Epithelial cell of esophagus (primary cell): Measurements from ENCODE around the gene PAX5.

Experiments used
- DNase-seq: peaks from one replicate; pipeline ENCODE4 v3.0.0; 2010; ENCODE audit warnings: low read depth
- H3K4me3 ChIP-seq: 2 replicates; pipeline ENCODE4 v1.5.1; 2011; ENCODE audit warnings: mild to moderate bottlenecking, low read length, control low read depth
- CTCF ChIP-seq: IDR thresholded peaks from 2 replicates; pipeline ENCODE4 v1.5.1; 2011; ENCODE audit warnings: low read depth, mild to moderate bottlenecking, low read length, control low read depth, inconsistent platforms; ENCODE audit not compliant: insufficient read depth; ENCODE audit errors: missing control alignments

The PAX5 gene

DNA sequence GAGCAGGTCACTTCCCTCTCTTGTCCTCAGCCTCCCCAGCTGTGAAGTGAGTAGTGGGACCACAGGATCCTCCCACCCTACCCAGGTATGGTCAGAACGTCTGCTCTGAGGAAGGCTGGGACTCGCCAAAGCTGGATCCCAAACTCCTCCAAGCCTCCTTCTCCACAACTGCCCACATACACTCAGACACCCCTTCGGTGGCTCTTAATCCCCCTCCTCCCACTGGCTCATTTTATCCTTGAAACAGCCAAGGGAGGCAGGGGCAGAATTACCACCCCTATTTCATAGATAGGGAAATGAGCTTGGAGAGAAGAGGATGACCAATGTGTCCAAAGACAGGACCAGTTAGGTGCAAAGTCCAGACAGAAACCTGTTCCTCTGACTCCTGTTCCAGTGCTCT, 121.4 kb downstream of the PAX5 start:
- TF ChIP-seq CTCF = no peak
- H3K4me3 ChIP-seq = no peak overlapping the region
- no peak for DNase-seq

DNA sequence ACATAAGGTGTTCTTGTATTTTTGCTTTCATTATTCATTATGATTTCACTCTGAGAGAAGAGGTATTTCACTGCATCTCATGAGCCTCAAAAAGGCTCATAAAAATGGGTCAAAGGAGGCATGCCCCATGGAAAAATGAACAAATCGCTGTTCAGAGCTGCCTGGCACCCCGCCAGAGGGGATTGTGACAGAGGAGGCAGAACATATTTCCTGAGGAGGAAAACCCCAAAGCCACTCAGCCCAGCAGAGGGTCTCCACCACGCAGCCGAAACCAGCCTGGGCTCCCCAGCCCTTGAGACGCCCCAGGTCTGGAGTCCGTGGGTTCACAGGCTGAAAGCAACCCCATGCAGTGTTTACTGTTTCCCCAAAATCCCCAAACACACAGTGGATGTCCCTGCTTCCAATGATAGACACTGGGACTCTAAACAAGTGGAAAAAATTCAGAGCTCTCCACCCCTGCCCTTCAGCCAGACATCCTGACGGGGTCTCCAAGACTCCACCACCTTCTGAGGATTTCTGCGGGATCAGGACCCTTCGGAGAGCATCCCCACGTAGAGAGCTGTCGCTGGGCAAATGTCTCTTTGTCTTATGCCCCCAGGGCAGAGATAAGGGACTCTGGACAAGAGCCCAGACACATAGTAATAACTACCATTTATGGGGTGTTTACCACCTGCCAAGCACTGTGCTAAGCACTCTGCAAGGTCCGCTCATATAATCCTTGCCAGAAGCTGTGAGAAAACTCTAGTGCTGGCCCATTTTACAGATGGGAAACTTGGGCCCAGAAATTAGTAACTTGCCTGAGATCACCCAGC, 122.3 kb downstream of the PAX5 start:
- DNase-seq = no peak
- no peak overlapping the region for H3K4me3 ChIP-seq
- TF ChIP-seq CTCF = no peak

DNA sequence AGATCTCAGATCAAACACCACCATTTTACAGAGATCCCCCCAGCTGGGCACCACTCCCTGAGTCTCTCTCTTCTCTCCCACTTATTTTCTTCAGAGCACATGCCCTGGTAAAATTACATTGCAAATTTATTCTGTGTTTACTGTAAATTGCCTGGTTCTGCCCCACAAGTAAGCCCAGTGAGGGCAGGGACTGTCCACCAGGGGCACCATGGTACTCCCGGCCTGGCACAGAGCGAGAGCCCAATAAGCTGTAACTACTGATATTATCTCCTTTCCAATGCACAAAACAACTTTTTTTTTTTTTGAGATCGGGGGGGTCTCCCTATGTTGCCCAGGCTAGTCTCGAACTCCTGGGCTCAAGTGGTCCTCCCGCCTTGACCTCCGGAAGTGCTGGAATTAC, 123.0 kb downstream of the PAX5 start:
- H3K4me3 ChIP-seq = no peak overlapping the region
- TF ChIP-seq CTCF = no peak
- DNase-seq = no peak

- H3K4me3 ChIP-seq = no peak overlapping the region
- DNase-seq = no peak
- TF ChIP-seq CTCF = no peak
These were observed 127.6 kb downstream of the PAX5 start for GRCh38 chr9:36906492-36906891.

DNA sequence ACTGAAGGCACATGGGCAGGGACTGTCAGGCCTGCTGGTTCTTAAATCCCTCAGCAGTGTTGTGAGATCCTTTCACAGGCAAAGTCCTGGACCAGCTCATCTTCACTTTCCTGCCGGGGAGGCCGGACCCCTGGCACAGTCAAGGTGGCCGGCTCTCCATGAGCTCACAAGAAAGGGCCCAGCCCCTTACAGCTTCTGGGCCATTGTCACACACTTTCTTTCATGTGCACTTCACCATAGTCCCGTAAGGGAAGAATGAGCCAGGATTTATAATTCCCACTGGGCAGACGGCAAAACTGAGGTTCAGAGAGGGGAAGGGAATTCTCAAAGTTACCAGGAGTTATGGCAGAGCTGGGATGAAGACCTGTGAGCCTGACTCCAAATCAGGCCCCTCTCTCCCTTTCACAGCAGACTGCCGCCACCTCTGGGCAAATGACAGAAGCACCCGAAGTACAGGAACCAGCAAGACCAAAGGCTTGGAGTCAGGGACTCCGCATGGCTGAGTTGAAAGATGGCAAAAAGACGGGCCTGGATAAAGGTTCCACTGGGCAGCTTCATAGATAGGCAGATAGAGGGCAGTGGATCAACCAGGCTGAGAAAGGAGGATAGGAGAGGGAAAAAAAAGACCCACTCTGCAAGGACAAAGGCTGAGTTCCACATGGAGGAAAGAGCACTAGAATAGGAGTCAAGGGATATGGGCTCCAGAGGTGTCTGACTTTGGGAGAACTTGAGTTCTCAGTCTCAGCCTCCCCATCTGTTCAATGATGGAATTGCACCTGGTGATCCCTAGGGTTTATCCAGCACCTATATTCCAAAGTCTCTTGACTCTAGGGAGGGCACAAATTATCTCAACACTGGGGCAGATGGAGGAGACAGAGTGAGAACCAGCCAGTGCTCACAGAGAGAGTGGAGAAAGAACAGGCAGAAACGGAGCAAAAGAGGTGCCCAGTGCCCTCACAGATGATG, 128.7 kb downstream of the PAX5 start:
- peak; percentile 22 for TF ChIP-seq CTCF

GRCh38 chr9:36903541-36904435, 130.3 kb downstream of the PAX5 start:
- H3K4me3 ChIP-seq = no peak overlapping the region
- DNase-seq = peak; percentile 45
- TF ChIP-seq CTCF = no peak

More for the DNA sequence above, 128.7 kb downstream of the PAX5 start:
- no peak overlapping the region for H3K4me3 ChIP-seq
- DNase-seq = no peak
